DMS53 treated with DMSO at 0.1 percent for 48 hours (cell line): ENCODE data around the gene ZIC4.
A peak's percentile ranks its signal among the peaks of the same experiment; 100 is the strongest.

Experiments used
- DNase-seq: peaks from one replicate; lab custom pipeline; 2025; ENCODE audit not compliant: unreplicated experiment; lab: John Stamatoyannopoulos, UW

ZIC4 gene

GRCh38 chr3:147371771-147372340, 34.5 kb downstream of the ZIC4 start:
- no peak for DNase-seq

- DNase-seq: no peak
Measured at GRCh38 chr3:147371140-147371539, 35.2 kb downstream of the ZIC4 start.

DNA sequence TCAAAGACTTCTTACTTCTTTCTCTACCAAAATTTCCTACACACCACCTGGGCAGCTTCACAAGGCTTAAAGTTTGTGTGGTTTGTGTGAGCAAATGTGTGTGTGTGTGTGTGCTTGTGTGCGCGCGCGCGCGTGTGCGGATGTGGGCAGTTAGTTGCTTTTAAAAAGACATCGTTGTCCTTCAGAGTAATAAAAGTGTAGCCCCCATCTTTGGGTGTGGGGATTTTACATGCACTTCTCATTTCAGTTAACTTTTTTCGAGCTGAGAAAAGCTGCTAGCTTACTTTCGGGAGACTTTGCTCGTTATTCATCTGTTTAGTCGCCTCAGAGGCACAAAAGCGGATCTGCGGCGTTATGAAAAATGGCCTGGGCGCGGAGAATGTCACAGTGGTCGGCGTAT, 36.0 kb downstream of the ZIC4 start:
- no peak for DNase-seq

- DNase-seq: no peak
Measured at GRCh38 chr3:147369661-147370123, 36.7 kb downstream of the ZIC4 start.

DNA sequence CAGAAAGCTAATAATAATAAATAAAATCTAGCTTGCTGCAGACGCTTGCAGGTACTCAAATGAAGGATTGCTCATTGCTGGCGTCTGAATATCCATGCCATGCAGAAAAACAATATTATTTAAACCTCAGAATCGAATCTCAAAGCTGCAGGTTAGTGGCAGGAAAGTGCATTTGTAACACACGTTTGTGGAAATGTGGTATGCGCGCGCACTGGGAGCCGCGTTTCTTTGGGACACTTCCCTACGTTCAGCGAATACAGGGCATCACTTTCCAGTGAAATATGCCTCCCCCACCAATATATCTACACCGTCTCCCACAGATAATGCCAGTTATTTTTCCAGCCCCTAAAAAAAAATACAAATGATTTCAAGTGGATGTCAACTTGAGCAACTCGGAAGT, 37.1 kb downstream of the ZIC4 start:
- DNase-seq: no peak

DNA sequence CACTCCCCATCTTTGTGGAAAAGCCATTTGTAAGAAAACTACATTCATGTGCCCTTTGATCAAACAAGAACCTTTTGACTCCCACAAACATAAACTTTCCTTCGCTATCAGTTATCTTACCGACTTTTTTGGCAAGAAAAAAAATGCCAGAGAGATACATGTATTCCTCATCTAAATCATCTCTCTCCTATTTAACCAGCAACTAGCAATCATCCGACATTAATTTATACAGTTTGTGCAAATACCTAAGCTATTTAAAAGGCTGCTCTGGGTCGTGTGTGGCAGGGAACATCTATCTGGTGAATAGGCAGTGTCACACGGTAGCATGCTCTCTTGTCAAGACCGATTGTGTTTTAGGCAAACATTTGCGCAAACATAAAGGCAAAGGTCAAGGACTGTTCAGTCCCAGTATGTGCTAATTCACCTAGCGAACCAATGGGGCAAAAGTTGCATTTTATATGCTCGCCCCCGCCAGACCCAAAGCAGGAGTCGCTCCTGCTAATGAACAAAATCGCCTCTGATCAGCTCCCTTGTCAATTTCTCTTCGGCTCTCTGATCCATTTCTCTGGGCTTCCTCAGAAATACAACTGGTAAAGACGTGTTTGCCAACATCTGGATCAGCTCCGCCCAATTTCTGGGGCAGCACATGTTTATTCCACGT, 37.7 kb downstream of the ZIC4 start:
- DNase-seq: peak; percentile 13

DNA sequence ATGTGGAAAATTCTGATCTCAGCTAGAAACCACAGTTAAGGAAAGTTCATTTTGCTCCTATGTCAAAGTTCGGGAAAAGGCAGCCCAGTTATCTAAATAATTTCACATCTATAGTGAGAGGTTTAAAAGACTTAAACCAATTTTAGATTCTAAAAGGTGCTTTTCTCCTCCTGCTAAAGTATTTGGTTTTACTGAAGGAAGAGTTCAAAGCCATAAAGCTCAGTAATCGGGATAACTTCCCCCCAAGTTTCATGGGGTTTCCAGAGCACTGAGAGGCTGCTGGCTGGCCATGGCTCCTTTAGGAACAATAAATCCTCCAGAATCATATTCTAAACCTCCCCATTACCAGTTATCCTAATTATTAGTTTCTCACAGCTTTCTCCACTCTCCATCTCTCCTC, 38.2 kb downstream of the ZIC4 start:
- DNase-seq: no peak

DNA sequence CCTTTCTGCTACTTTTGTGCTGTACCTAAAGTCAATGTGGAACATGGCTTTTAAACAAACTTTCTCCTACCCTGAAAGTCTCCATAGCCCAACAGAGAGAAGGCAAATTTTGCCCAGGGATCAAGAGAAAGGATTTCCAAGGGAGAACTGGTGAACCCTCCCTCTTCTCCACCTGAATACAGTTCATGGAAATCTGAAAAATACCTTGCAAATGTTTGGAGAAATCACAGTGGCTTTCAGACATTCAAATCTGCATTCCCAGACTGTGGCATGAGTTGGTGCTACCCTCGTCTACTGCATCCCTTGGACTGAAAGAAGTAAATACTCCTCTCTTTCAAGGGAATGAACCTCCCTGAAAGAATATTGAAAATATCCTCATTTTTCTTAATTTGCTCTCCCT, 38.7 kb downstream of the ZIC4 start:
- no peak for DNase-seq

GRCh38 chr3:147365196-147366115, 40.9 kb downstream of the ZIC4 start:
- DNase-seq: no peak

DNA sequence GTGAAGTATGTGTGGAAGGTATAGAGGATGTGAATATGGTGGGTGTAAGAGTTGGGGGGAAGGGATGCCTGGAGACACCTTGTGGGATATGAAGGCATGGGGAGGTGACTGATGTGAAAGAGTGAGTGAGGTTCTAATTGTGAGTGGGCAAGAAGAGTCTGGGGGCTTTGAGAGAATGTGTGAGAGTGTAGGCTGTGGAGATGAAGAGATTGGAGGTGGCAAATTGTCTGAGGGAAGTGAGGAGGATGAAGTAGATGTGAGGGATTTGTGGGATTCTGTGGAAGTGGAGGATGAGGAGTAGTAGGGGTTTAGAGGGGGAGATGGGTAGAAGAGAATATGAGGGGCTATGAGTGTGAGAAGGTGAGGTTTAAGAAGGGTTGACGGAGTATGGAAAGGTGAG, 41.6 kb downstream of the ZIC4 start:
- no peak for DNase-seq

DNA sequence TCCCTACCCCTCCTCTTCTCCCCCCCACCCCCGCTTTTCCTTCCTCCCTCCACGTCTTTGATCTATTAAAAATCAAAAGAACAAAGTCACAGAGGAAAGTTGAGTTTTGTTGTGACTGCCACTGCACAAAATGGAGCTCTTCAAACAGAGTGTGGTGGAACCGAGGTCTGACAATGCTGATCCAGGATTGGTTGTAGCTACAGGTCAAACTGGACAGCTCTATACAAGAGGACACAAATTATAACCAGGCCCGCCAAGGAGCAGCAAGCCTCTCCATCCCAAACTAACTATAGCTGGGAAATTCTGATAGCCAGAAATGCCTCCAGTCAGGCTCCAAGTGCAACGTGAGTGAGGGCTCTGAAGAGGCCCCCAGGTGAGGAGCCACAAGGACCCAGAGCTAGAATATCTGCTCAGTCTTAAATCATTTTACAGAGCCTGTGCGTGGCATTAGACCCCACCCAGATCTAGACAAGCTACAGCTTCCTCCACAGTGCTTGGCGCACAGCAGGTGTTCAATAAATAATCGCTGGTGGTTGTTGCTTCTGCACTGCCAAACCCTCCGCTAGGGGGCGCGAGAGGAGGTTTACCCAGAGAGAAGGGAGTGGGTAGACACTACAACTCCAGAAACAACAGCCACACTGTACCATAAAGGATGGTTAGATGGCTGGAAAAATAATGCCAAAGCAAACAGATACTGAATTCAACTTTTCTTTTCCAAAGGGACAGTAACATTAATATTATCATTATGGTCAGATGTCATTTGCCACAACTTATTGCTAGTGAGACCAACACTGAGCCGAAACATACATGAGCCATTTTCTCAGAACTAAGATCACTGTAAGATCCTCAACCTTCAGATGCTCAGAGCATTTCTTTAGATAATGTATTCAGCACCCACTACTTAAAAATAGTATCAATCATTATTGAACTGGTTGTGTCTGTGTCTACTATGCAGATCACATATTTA, 44.6 kb downstream of the ZIC4 start:
- DNase-seq: peak; percentile 35

GRCh38 chr3:147360646-147361453, 45.5 kb downstream of the ZIC4 start:
- DNase-seq: no peak

GRCh38 chr3:147360051-147360439, 46.3 kb downstream of the ZIC4 start:
- DNase-seq: no peak

DNA sequence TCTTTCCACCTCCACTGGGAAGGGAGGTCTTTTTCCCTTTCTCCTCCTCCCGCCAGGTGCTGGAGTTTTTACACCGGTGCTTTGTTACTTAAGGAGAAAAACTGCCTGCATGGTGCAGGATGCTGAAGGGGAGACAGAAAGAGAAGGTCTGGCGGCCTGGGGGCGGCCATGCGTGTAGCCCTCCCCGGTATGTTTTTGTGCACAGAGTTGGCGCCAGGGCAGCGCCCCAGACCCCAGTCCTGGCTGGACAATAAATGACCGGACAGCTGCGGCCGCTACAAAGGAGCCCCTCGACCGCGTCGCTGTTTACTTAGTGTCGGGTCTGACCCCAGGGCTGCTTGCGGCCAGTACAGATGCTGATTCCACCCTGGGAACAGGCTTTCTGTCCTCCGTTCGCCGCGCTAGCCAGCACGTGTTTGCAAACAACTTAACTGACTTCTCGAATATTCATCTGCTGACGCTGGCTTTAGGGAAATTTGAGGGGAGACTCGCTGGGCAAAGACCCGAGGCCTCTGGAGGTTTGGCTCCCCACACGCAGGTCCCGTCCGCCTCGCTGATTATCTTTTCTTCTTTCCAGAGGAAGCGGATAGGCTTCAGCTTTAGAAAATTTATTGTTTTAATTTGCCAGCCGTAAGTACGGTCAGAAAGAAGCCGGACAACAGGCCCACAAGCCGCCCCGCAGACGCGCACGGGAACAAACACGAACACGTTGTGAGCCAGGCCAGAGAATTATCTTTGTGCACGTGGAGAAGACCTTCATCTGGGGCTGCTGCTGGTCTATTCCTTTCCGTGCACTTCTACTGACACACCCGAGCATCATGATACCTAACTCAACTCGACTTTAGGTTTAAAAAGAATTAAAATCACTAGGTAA, 46.9 kb downstream of the ZIC4 start:
- no peak for DNase-seq

- DNase-seq: no peak
Measured at GRCh38 chr3:147358144-147358992, 48.0 kb downstream of the ZIC4 start.

- no peak for DNase-seq
Measured at GRCh38 chr3:147356909-147357900, 49.1 kb downstream of the ZIC4 start.
